ENCODE results near the gene GAK. TPM values are rescaled to one million over a fixed set of nuclear protein-coding genes. Genes with fewer than 3 reads are reported as not detected.

Gene GAK
- total RNA-seq, 8 experiments from 2014 or later = 26.1 to 94.0 (median 44.6) TPM

- Histone ChIP-seq H3K4me1 (replicated peaks in 1 of 2) (no peaks in the 10 kb centered on the region), H3K27ac (no peak overlapping the region), H3K4me3 (no peak overlapping the region)
- in situ Hi-C loops (cut with MboI; ENCODE audit: low pct_unique_long_range_greater_than_20kb in 2 of 9, low sequenced_read_pairs in 9 of 9, unreplicated experiment in 9 of 9) = no loop called here
- ATAC-seq (replicated peaks in 6 of 8) = peak in 2 of 8 experiments; percentile 6 to 7
- WGBS, 10 experiments = 85 to 94% (median 91%) methylated on average over 5 to 15 of the region's 33 CpGs; no CpG with 5 or more reads in 5 of the 10 experiments
Observed at GRCh38 chr4:851701-852430, 80.2 kb downstream of the GAK start.

DNA sequence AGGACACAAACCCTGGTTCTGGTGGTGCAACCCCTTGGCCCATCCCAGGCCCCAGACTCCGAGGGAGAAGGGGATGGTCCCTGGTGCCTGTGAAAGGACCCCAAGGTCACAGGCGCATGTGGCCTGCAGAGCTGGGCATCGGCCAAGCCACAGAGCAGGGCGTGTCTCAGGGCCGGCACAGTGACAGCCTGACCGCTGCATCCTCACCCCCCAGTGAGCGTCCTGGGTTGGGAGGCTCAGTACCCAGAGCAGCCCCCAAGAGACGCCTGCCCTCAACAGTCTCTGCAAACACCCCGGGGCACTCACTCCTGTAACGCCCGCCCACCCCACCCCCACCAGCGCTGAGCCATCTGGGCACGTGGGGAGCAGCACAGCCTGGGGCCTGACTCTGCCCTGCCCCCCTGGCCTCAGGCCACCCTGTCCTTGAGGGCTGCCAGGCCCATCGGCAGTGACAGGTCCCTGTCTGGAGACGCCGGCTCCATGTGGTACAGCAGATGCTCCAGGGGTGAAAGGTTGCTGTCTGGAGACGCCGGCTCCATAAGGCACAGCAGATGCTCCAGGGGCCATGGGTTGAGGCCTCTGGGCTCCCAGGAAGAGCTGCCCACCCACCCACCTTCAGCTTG is 81.7 kb downstream of the GAK start:
- H3K4me1 ChIP-seq (replicated peaks in 1 of 2) = peaks cover 0 to 2% of the 10 kb centered on the region in 2 donors
- peak in 6 of 8 experiments; percentile 8 to 20 (median 16) for ATAC-seq (replicated peaks in 6 of 8)
- in situ Hi-C loops (cut with MboI; ENCODE audit: low pct_unique_long_range_greater_than_20kb in 2 of 9, low sequenced_read_pairs in 9 of 9, unreplicated experiment in 9 of 9) = no loop called here
- no peak overlapping the region for H3K4me3 ChIP-seq
- WGBS, 10 experiments = 70 to 90% methylated on average over 2 of the region's 18 CpGs; no CpG with 5 or more reads in 8 of the 10 experiments
- H3K27ac ChIP-seq = no peak overlapping the region

- H3K27ac ChIP-seq = no peak overlapping the region
- in situ Hi-C loops (cut with MboI; ENCODE audit: low pct_unique_long_range_greater_than_20kb in 2 of 9, low sequenced_read_pairs in 9 of 9, unreplicated experiment in 9 of 9) = no loop called here
- H3K4me1 ChIP-seq (replicated peaks in 1 of 2) = peaks cover 0 to 3% of the 10 kb centered on the region in 2 donors
- 70 to 100% (median 96%) methylated on average over 1 to 15 of the region's 50 CpGs; no CpG with 5 or more reads in 5 of the 10 experiments for WGBS, 10 experiments
- ATAC-seq (replicated peaks in 6 of 8) = peak in 4 of 8 experiments; percentile 7 to 16 (median 8)
- no peak overlapping the region for H3K4me3 ChIP-seq
Observed at GRCh38 chr4:849478-850175, 82.5 kb downstream of the GAK start.

DNA sequence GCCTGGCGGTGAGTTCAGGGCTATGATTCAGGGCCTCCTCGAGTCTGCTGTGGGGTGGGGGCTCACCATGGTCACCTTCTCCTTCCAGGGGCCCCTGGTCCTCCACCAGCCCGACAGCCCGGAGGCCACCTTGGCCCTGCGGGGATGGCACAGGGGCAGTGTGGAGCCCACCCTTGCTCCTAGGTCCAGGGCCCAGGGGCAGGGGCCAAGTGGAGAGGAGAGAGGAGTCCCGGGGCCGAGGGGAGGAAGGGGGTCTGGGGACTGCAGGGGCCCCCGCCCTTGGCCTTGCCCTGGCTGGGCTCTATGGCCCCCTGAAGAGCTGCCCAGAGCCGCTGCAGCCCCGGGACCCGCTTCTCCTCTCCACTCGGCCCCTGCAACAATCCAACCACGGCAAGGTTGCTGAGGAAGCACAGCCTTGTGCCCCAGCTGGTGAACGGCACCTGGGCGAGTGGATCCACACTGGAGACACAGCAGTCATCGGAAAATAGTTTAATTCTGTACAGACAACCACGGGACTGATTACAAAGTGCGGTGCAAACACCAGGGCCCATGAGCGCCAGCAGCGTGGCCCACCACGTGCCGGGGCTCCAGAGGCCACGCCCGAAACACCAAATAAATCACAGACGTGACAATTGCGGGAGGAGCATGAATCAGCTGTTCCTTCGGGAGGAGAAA is 83.2 kb downstream of the GAK start:
- ATAC-seq (replicated peaks in 6 of 8) = peak in 2 of 8 experiments; percentile 6 to 9
- in situ Hi-C loops (cut with MboI; ENCODE audit: low pct_unique_long_range_greater_than_20kb in 2 of 9, low sequenced_read_pairs in 9 of 9, unreplicated experiment in 9 of 9) = no loop called here
- Histone ChIP-seq H3K4me3 (no peak overlapping the region), H3K4me1 (replicated peaks in 1 of 2) (peaks cover 0 to 3% of the 10 kb centered on the region in 2 donors), H3K27ac (no peak overlapping the region)
- 50 to 100% (median 89%) methylated on average over 2 to 14 of the region's 27 CpGs; no CpG with 5 or more reads in 3 of the 10 experiments for WGBS, 10 experiments

DNA sequence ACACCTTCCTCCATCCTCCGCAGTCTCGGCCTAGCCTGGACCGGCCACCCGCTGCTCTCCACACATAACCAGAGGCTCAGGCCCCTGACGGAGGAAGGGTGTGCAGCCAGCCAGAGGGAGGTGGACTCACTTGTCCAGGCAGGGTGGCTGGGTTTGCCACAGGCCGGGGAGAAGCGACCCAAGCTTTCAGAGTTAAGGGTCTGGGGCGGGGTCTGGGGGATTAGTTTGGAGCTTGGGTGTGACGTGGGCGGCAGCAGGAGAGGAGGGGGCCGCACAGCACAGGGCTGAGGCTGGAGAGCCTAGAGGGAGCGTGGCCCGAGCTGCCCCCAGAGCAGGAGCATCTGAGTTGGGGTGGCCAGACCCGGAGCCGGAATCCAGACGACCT is 83.8 kb downstream of the GAK start:
- Histone ChIP-seq H3K4me1 (replicated peaks in 1 of 2) (peaks cover 0 to 3% of the 10 kb centered on the region in 2 donors), H3K27ac (no peak overlapping the region), H3K4me3 (no peak overlapping the region)
- WGBS, 10 experiments = 72 to 100% (median 80%) methylated on average over 1 to 3 of the region's 16 CpGs; no CpG with 5 or more reads in 7 of the 10 experiments
- ATAC-seq (replicated peaks in 6 of 8) = peak in 4 of 8 experiments; percentile 6 to 23 (median 12)
- in situ Hi-C loops (cut with MboI; ENCODE audit: low pct_unique_long_range_greater_than_20kb in 2 of 9, low sequenced_read_pairs in 9 of 9, unreplicated experiment in 9 of 9) = no loop called here

DNA sequence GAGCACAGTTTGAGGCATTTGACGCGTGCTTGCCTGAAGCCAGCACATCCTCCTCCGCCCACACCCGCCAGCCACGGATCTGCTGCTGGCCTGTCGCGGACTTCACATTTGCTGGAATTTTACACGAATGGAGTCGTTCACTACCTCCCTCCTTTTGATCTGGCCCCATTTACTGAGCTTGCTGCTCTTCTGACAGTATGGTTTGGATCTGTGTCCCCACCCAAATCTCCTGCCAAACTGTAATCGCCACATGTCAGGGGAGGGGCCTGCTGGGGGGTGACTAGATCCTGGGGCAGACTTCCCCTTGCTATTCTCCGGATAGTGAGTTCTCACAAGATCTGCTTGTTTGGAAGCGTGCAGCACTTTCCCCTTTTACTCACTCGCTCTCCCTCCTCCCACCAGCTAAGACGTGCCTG is 86.3 kb downstream of the GAK start:
- Histone ChIP-seq H3K27ac (no peak overlapping the region), H3K4me3 (no peak overlapping the region), H3K4me1 (replicated peaks in 1 of 2) (peaks cover 0 to 3% of the 10 kb centered on the region in 2 donors)
- WGBS, 10 experiments = 0 to 87% (median 64%) methylated on average over 2 to 7 of the region's 14 CpGs; no CpG with 5 or more reads in 2 of the 10 experiments
- in situ Hi-C loops (cut with MboI; ENCODE audit: low pct_unique_long_range_greater_than_20kb in 2 of 9, low sequenced_read_pairs in 9 of 9, unreplicated experiment in 9 of 9) = no loop called here
- ATAC-seq (replicated peaks in 6 of 8) = peak in 4 of 8 experiments; percentile 7 to 72 (median 54)

GRCh38 chr4:845233-845835 is 86.8 kb downstream of the GAK start:
- 33 to 40% methylated on average over 1 to 3 of the region's 9 CpGs; no CpG with 5 or more reads in 8 of the 10 experiments for WGBS, 10 experiments
- peak in 7 of 8 experiments; percentile 7 to 42 (median 26) for ATAC-seq (replicated peaks in 6 of 8)
- H3K27ac ChIP-seq = no peak overlapping the region
- no peak overlapping the region for H3K4me3 ChIP-seq
- H3K4me1 ChIP-seq (replicated peaks in 1 of 2) = peaks cover 0 to 3% of the 10 kb centered on the region in 2 donors
- in situ Hi-C loops (cut with MboI; ENCODE audit: low pct_unique_long_range_greater_than_20kb in 2 of 9, low sequenced_read_pairs in 9 of 9, unreplicated experiment in 9 of 9) = no loop called here

GRCh38 chr4:844752-845232 is 87.3 kb downstream of the GAK start:
- in situ Hi-C loops (cut with MboI; ENCODE audit: low pct_unique_long_range_greater_than_20kb in 2 of 9, low sequenced_read_pairs in 9 of 9, unreplicated experiment in 9 of 9) = no loop called here
- Histone ChIP-seq H3K4me1 (replicated peaks in 1 of 2) (peaks cover 0 to 3% of the 10 kb centered on the region in 2 donors), H3K4me3 (no peak overlapping the region), H3K27ac (no peak overlapping the region)
- WGBS, 10 experiments = 40 to 100% (median 88%) methylated on average over 1 to 5 of the region's 10 CpGs; no CpG with 5 or more reads in 4 of the 10 experiments
- ATAC-seq (replicated peaks in 6 of 8) = no peak

GRCh38 chr4:839675-840443 is 92.3 kb downstream of the GAK start:
- in situ Hi-C loops (cut with MboI; ENCODE audit: low pct_unique_long_range_greater_than_20kb in 2 of 9, low sequenced_read_pairs in 9 of 9, unreplicated experiment in 9 of 9) = no loop called here
- no peak overlapping the region for H3K27ac ChIP-seq
- 70 to 100% (median 91%) methylated on average over 1 to 4 of the region's 4 CpGs for WGBS, 10 experiments
- peak in 1 of 8 experiments; percentile 64 for ATAC-seq (replicated peaks in 6 of 8)
- no peaks in the 10 kb centered on the region for H3K4me1 ChIP-seq (replicated peaks in 1 of 2)
- no peak overlapping the region for H3K4me3 ChIP-seq

- 80 to 100% (median 100%) methylated on average over 1 of the region's 1 CpG for WGBS, 10 experiments
- in situ Hi-C loops (cut with MboI; ENCODE audit: low pct_unique_long_range_greater_than_20kb in 2 of 9, low sequenced_read_pairs in 9 of 9, unreplicated experiment in 9 of 9) = no loop called here
- ATAC-seq (replicated peaks in 6 of 8) = peak in 1 of 8 experiments; percentile 53
- Histone ChIP-seq H3K4me3 (no peak overlapping the region), H3K27ac (no peak overlapping the region), H3K4me1 (replicated peaks in 1 of 2) (no peaks in the 10 kb centered on the region)
Observed at GRCh38 chr4:837772-838171, 94.3 kb downstream of the GAK start.

DNA sequence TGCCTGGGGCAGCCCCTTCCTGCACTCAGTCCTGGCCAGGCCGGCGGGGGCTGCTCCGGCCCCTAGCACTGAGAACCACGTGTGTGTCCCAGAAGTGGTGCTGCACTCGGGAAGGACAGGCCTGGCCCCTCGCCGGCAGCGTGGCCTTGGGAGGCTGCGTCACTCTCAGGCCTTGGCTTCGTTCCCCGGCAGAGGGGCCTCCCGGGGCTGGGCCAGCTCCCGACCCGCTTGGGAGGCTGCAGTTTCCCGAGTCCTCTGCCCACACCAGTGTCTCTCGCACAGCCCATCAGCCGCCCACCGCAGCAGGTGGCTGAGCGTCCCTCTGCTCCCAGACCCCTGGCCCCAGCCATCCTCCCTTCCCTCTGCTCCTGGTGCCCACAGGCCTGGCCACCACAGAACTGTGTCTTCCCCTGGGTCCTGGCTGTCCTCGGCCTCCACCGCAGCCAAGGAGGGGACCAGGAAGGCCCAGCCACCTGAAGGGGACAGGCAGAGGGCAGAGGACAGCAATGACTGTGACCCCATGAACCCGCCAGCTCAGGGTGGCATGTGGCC is 95.3 kb downstream of the GAK start:
- in situ Hi-C loops (cut with MboI; ENCODE audit: low pct_unique_long_range_greater_than_20kb in 2 of 9, low sequenced_read_pairs in 9 of 9, unreplicated experiment in 9 of 9) = no loop called here
- 45 to 82% (median 80%) methylated on average over 1 to 8 of the region's 22 CpGs; no CpG with 5 or more reads in 5 of the 10 experiments for WGBS, 10 experiments
- ATAC-seq (replicated peaks in 6 of 8) = peak in 4 of 8 experiments; percentile 44 to 74 (median 67)

More for the DNA sequence above, 95.3 kb downstream of the GAK start:
- Histone ChIP-seq H3K27ac (no peak overlapping the region), H3K4me3 (no peak overlapping the region), H3K4me1 (replicated peaks in 1 of 2) (no peaks in the 10 kb centered on the region)
